WTC11 (cell line): ENCODE results near the gene FTCDNL1. TPM values are rescaled to one million over a fixed set of nuclear protein-coding genes. Genes with fewer than 3 reads are reported as not detected.

Experiments
- ATAC-seq: fragments of 200-7000 bp; cut with Tn5 transposase; 2 replicates; pipeline ENCODE4 v1.10.0; 2021; ENCODE audit warnings: mild to moderate bottlenecking, moderate library complexity
- CTCF ChIA-PET: fragments of 300-600 bp; sonication (Branson Sonifier 250); formaldehyde crosslinking; loops from one replicate; lab custom pipeline; 2021; ENCODE audit warnings: antibody characterized with exemption; lab: Charles Lee
- POLR2A ChIA-PET: fragments of 350-600 bp; sonication (Branson Sonifier 250); formaldehyde crosslinking; loops from one replicate; lab custom pipeline; 2021; ENCODE audit warnings: antibody characterized with exemption; lab: Charles Lee
- DNase-seq: peaks from one replicate; pipeline ENCODE4 v3.0.0; 2021; ENCODE audit warnings: low spot score
- H3K27ac Mint-ChIP-seq: 2 replicates; pipeline ENCODE4 v1.8.0; 2021; ENCODE audit warnings: mixed read lengths
- H3K27me3 Mint-ChIP-seq: 2 replicates; pipeline ENCODE4 v1.8.0; 2021; ENCODE audit warnings: low read depth, mild to moderate bottlenecking, moderate library complexity, mixed read lengths
- H3K36me3 Mint-ChIP-seq: 2 replicates; pipeline ENCODE4 v1.8.0; 2021; ENCODE audit warnings: mixed read lengths
- H3K4me1 Mint-ChIP-seq: 2 replicates; pipeline ENCODE4 v1.8.0; 2022; ENCODE audit warnings: mixed read lengths
- H3K4me3 Mint-ChIP-seq: 2 replicates; pipeline ENCODE4 v1.8.0; 2021; ENCODE audit warnings: mild to moderate bottlenecking, moderate library complexity, mixed read lengths
- H3K9me3 Mint-ChIP-seq: 2 replicates; pipeline ENCODE4 v1.8.0; 2021; ENCODE audit warnings: mixed read lengths
- CDX4 ChIP-seq: fragments of 250-450 bp; sonication (Bioruptor Pico); IDR thresholded peaks from 2 replicates; pipeline ENCODE4 v1.9.0; 2021; ENCODE audit warnings: moderate library complexity, mild to moderate bottlenecking, inconsistent platforms, borderline replicate concordance
- CTCF ChIP-seq: fragments of 200-600 bp; IDR thresholded peaks from 2 replicates; pipeline ENCODE4 v1.8.0; 2022; ENCODE audit warnings: antibody characterized with exemption
- KAT7 ChIP-seq: sonication (generic); formaldehyde crosslinking; IDR thresholded peaks from 2 replicates; pipeline ENCODE4 v1.8.1; 2023; ENCODE audit warnings: missing genetic modification reagents, mild to moderate bottlenecking, borderline replicate concordance
- TCF7 ChIP-seq: sonication (generic); formaldehyde crosslinking; IDR thresholded peaks from 2 replicates; pipeline ENCODE4 v1.8.0; 2022; ENCODE audit warnings: mild to moderate bottlenecking, low read depth, missing genetic modification reagents, moderate library complexity
- ZNF396 ChIP-seq: fragments of 250-450 bp; sonication (Bioruptor Pico); IDR thresholded peaks from 2 replicates; pipeline ENCODE4 v1.8.0; 2021; ENCODE audit warnings: mild to moderate bottlenecking, moderate library complexity, borderline replicate concordance
- ZNF423 ChIP-seq: fragments of 250-450 bp; sonication (Bioruptor Pico); IDR thresholded peaks from 2 replicates; pipeline ENCODE4 v2.1.2; 2022; ENCODE audit warnings: mild to moderate bottlenecking, moderate library complexity
- total RNA-seq: library from RNA; stranded (reverse); gene quantifications from 3 replicates; pipeline ENCODE4 v1.2.3, GENCODE V29; 2021
- TF ChIP-seq, protein P1 (sequence below): sonication (generic); formaldehyde crosslinking; IDR thresholded peaks from 2 replicates; pipeline ENCODE4 v1.8.1; 2023; ENCODE audit warnings: mild to moderate bottlenecking, missing genetic modification reagents
- TF ChIP-seq, protein P2 (sequence below): sonication (generic); formaldehyde crosslinking; conservative IDR thresholded peaks from 2 replicates; pipeline ENCODE4 v1.8.1; 2022; ENCODE audit warnings: mild to moderate bottlenecking, missing genetic modification reagents
- TF ChIP-seq, protein P3 (sequence below): sonication (generic); formaldehyde crosslinking; IDR thresholded peaks from 2 replicates; pipeline ENCODE4 v1.8.1; 2023; ENCODE audit warnings: mild to moderate bottlenecking, missing genetic modification reagents
- TF ChIP-seq, protein P4 (sequence below): fragments of 250-450 bp; sonication (Bioruptor Pico); conservative IDR thresholded peaks from 2 replicates; pipeline ENCODE4 v1.9.0; 2021; ENCODE audit warnings: mild to moderate bottlenecking

The FTCDNL1 gene
- total RNA-seq, 1 experiment from 2014 or later: 0.85 TPM

DNA sequence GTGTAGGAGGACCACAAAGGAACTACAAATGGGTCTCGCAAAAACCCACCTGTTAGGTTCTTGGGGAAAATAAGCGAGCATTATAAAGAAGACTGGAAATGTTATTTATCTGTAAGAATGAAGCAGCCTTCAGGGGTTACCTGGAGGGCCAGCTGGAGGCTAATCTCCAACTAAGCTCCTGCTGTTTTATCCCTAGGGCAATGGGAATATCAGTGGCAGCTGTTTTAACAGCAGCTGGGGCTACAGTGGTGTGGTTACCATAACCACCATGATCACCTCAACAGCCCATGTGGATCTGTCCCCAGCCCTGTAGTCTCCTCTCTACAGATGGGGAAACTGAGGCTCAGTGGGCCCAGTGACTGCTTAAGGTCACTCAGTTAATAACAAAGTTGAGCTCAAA lies 108.1 kb downstream of the FTCDNL1 start:
- Mint-ChIP-seq H3K4me1 (peaks cover 81% of the 10 kb centered on the region), H3K36me3 (no peaks in the 10 kb centered on the region), H3K9me3 (no peaks in the 10 kb centered on the region), H3K4me3 (no peak overlapping the region), H3K27me3 (no peaks in the 10 kb centered on the region), H3K27ac (no peak overlapping the region)
- peak; percentile 65 for TF ChIP-seq ZNF423
- TF ChIP-seq TCF7 (CRISPR knock-in tag): no peak
- ChIA-PET CTCF (interaction anchor here (1.0 to 1.5 kb wide), 2 partner anchors 108 to 254 kb away, joined by 4 to 5 read pairs; partner anchors contain the start of gene FTCDNL1), POLR2A (no interaction called here)
- DNase-seq (no peak), ATAC-seq (peak; percentile 10; the same call in 1 of the 2 replicates)

GRCh38 chr2:199740111-199740428 lies 110.9 kb downstream of the FTCDNL1 start:
- no peak for DNase-seq
- no peak; the same call in 1 of the 2 replicates for ATAC-seq
- no peaks in the 10 kb centered on the region for H3K27me3 Mint-ChIP-seq
- no peaks in the 10 kb centered on the region for H3K36me3 Mint-ChIP-seq
- TF ChIP-seq, protein P1, sequence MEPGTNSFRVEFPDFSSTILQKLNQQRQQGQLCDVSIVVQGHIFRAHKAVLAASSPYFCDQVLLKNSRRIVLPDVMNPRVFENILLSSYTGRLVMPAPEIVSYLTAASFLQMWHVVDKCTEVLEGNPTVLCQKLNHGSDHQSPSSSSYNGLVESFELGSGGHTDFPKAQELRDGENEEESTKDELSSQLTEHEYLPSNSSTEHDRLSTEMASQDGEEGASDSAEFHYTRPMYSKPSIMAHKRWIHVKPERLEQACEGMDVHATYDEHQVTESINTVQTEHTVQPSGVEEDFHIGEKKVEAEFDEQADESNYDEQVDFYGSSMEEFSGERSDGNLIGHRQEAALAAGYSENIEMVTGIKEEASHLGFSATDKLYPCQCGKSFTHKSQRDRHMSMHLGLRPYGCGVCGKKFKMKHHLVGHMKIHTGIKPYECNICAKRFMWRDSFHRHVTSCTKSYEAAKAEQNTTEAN (CRISPR knock-in tag): no peak
- TF ChIP-seq, protein P2, sequence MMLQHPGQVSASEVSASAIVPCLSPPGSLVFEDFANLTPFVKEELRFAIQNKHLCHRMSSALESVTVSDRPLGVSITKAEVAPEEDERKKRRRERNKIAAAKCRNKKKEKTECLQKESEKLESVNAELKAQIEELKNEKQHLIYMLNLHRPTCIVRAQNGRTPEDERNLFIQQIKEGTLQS (CRISPR knock-in tag): no peak
- TF ChIP-seq, protein P3, sequence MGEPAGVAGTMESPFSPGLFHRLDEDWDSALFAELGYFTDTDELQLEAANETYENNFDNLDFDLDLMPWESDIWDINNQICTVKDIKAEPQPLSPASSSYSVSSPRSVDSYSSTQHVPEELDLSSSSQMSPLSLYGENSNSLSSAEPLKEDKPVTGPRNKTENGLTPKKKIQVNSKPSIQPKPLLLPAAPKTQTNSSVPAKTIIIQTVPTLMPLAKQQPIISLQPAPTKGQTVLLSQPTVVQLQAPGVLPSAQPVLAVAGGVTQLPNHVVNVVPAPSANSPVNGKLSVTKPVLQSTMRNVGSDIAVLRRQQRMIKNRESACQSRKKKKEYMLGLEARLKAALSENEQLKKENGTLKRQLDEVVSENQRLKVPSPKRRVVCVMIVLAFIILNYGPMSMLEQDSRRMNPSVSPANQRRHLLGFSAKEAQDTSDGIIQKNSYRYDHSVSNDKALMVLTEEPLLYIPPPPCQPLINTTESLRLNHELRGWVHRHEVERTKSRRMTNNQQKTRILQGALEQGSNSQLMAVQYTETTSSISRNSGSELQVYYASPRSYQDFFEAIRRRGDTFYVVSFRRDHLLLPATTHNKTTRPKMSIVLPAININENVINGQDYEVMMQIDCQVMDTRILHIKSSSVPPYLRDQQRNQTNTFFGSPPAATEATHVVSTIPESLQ (CRISPR knock-in tag): no peak
- TF ChIP-seq, protein P4, sequence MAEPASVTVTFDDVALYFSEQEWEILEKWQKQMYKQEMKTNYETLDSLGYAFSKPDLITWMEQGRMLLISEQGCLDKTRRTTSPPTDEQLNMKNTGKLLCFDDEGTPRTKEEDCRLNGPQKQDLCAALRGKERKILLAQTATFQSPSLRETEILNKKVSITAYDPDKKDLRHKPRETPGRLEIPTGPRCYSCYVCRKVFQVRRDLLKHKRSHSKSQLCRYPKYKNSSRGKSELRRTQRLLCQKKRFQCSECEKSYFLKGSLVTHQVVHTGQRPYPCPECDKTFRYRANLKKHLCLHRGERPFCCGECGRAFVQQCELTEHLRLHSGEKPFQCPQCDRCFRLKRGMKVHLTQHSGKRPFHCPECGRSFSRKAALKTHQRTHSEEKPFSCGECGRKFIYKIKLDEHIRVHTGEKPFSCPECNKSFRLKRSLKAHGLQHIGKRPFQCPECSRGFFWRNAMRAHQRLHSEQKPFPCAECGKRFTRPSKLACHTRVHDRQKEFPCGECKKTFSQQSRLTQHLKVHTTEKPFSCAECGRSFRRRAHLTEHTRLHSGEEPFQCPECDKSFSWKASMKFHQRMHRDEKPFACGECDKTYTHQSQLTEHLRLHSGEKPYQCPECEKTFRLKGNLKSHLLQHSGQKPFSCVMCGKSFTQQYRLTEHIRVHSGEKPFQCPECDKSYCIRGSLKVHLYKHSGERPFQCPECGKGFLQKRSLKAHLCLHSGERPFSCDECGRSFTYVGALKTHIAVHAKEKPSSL (CRISPR knock-in tag): no peak
- TF ChIP-seq KAT7 (CRISPR knock-in tag): no peak
- no peak for TF ChIP-seq ZNF396 (CRISPR knock-in tag)
- TF ChIP-seq, all 79 proteins: peak for 0
- H3K27ac Mint-ChIP-seq: no peak overlapping the region
- no peaks in the 10 kb centered on the region for H3K9me3 Mint-ChIP-seq
- ChIA-PET CTCF (interaction anchor here (0.6 to 3.5 kb wide), 30 partner anchors 11 to 269 kb away, joined by 3 to 22 read pairs (median 3); partner anchors contain the start of genes FTCDNL1, MAIP1 and TYW5), POLR2A (no interaction called here)
- H3K4me3 Mint-ChIP-seq: no peak overlapping the region
- H3K4me1 Mint-ChIP-seq: peaks cover 70% of the 10 kb centered on the region

- DNase-seq (peak; percentile 86), ATAC-seq (peak; percentile 70)
- Mint-ChIP-seq H3K27ac (0 out of 2 replicates have a peak overlapping the region, but pooled peaks have one; percentile 19), H3K36me3 (no peaks in the 10 kb centered on the region), H3K27me3 (no peaks in the 10 kb centered on the region), H3K4me3 (no peak overlapping the region), H3K4me1 (peaks cover 65% of the 10 kb centered on the region), H3K9me3 (no peaks in the 10 kb centered on the region)
- peak; percentile 96 for TF ChIP-seq CTCF
- TF ChIP-seq CDX4: no peak
- ChIA-PET POLR2A (no interaction called here), CTCF (interaction anchor here (0.5 to 3.5 kb wide), 29 partner anchors 11 to 1167 kb away, joined by 3 to 22 read pairs (median 3); partner anchors contain the start of genes FTCDNL1, MAIP1 and TYW5)
Measured at GRCh38 chr2:199739413-199740110, 111.4 kb downstream of the FTCDNL1 start.
